EH (cell line): ENCODE data around the gene ADAMTSL2.
A peak's percentile ranks its signal among the peaks of the same experiment; 100 is the strongest.
"Not testable (repeated sequence)": the region's sequence is repeated elsewhere in the genome, so short reads cannot be mapped to it uniquely, and the experiment has no call there.

Experiments
- DNase-seq: peaks from one replicate; pipeline ENCODE4 v3.0.0-alpha.2; 2015; ENCODE audit warnings: low read depth

Gene ADAMTSL2

DNA sequence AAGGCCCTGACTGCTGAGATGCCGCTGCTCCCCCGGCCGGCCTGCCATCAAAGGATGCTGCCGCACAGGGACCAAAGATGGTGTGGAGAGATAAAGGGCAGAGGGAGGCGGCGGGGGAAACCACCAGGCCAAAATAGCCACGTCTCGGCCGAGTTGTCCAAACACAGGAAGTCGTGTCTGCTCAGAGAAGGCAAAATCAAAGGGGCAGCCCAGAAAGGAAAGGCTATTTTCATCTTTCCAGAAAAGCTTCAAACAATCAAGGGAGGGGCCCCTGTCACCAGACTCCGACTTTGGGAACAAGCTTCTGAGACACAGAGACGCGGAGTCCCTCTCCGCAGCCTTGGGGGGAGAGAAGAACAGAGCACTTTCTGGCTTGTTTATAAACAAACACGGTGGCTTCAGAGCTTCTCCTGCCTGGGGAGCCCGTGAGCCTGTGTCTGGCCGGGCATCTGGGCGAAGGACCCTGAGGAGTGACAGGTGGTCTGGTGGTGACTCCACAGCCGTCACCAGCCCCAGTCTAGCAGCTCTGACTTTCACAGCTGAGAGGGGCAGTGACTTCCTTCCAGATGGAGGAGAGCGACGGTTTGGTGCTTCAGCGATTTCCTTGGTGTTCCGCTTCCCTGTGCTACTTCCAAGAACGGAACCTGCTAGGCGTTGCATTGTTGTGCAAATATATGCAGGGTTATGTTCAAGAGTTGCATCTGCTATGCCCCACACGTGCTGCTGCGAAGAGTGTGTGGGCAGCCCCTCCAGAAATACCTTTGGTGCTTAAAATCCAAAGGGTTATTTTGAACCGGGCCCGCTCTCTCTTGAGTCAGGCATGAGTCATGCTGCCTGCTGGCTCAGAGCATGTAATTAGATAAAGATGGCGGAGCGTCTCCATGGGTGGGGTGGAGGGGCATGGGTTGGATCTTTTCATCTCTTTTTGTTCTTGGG is 24.0 kb downstream of the ADAMTSL2 start:
- peak; percentile 86 for DNase-seq

DNA sequence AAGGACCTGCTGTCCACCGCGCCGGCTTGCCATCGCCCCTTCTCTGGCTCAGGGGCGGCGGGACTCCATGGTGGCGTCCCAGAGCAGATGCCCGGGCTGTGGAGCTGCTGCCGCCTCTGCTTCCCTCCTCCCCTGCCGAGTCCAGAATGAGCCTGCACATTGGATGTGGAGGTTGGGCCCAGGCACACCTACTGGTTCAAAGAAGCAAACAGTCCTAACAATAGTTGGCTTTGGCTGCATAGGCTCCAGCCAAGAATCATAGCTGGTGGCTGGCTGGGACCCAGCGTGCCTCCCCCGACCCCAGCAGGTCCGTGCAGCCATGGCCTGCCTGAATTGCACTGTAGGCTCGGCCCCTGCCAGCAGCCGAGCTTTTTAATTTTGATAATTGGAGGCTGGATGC is 25.8 kb downstream of the ADAMTSL2 start:
- DNase-seq, result no peak

DNA sequence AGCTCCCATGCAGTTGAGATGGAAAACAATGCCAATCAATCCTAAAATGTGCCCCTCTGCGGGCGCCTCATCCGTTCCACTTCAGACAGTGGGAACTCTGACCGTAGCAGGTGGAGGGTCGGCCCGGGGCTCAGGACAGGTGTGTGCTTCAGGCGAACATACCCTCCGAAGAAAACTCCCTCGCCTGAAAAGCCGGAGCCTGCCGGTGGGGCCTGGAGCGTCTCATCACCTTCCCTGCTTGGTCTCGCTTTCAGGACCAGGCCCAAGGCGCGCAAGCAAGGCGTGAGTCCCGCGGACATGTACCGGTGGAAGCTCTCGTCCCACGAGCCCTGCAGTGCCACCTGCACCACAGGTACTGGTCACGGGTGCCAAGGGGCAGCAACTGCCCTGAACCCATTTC is 26.4 kb downstream of the ADAMTSL2 start:
- no peak for DNase-seq

DNA sequence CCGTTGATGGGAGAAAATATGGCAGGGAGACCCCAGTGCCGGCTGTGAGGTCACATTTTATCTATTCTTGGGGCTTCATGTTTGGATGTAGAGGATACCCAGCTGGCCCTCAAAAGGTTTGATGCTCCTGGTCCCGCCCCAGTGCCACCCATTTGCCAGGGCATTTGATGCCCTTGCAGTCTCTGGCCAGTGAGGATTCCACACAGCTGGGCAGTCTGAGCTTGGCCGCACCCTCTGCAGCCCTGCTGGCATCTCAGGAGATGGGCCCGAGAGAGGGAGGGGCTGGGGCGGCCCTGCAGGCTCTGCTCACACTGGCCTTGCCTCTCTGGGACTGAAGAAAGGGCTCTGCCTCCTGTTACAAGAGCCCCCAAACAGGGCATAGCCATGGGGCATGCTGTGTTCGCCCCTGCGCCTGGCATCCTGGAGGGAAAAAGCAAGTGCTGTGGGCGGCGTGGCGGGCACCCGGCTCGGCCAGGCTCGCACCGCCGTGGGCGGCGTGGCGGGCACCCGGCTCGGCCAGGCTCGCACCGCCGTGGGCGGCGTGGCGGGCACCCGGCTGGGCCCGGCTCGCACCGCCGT is 27.6 kb downstream of the ADAMTSL2 start:
- DNase-seq, result no peak

DNA sequence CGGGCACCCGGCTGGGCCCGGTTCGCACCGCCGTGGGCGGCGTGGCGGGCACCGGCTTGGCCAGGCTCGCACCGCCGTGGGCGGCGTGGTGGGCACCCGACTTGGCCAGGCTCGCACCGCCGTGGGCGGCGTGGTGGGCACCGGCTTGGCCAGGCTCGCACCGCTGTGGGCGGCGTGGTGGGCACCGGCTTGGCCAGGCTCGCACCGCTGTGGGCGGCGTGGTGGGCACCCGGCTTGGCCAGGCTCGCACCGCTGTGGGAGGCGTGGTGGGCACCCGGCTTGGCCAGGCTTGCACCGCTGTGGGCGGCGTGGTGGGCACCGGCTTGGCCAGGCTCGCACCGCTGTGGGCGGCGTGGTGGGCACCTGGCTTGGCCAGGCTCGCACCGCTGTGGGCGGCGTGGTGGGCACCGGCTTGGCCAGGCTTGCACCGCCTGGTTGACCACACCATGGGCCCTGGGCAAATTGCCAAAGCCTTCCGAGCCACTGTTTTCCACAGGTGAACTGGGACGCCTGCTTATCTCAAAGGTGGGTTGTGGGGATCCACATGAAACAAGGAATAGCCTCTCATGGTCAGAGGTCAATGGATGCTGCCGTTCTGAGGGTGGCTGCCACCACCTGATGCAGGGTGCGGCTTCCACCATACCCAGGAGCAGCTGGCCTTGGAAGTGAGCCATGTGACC is 28.2 kb downstream of the ADAMTSL2 start:
- DNase-seq, result no peak

DNA sequence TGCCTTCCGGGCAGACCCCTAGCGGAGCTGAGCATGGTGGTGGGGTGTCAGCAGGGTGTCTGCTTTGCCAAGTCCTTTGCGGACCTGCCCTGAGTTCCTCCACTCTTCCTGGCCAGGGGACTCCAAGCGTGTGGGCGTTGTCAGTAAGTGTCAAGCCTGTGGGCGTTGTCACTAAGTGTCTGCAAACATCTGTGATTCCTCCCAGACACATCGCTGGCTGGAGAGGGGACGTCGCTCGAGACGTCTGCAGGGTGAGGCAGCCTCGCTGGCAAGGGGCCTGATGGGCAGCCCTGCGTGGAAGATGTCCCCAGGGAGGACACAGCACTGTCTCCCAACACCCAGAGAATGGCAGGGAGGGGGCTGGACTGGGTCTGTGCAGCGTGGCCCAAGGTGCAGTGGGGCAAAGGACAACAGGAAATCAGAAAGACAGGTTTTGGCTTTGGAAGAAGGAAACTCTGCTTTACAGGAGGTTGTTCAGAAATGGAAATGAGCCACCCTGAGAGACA is 28.8 kb downstream of the ADAMTSL2 start:
- peak; percentile 15 for DNase-seq

DNA sequence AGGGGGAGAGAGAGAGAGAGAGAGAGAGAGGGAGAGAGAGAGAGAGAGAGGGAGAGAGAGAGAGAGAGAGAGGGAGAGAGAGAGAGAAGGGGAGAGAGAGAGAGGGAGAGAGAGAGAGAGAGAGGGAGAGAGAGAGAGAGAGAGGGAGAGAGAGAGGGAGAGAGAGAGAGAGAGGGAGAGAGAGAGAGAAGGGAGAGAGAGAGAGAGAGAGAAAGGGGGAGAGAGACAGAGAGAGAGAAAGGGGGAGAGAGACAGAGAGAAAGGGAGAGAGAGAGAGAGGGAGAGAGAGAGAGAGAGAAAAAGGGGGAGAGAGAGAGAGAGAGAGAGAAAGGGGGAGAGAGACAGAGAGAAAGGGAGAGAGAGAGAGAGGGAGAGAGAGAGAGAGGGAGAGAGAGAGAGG is 29.3 kb downstream of the ADAMTSL2 start:
- DNase-seq, result not testable (repeated sequence)

DNA sequence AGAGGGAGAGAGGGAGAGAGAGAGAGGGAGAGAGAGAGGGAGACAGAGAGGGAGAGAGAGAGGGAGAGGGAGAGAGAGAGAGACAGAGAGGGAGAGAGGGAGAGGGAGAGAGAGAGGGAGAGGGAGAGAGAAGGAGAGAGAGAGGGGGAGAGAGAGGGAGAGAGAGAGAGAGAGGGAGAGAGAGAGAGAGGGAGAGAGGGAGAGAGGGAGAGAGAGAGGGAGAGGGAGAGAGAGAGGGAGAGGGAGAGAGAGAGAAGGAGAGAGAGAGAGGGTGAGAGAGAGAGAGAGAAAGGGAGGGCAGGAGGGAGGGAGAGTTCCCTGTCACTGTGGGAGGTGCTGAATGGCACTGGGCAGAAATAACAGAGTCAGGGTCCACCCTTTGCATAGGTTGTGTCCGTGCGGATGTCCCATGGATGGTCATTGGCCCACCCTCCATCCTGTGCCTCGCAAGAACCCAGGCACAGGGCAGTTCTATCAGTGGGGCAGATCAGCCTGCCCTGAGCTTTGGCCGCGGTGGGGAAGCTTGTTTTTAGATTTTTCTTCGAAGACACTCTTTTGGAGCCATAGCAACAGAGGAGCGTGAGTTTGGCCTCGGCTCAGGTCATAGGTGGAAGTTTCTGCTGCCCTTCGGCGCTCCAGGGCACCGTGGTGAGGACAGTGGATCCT is 30.1 kb downstream of the ADAMTSL2 start:
- DNase-seq, result no peak

DNA sequence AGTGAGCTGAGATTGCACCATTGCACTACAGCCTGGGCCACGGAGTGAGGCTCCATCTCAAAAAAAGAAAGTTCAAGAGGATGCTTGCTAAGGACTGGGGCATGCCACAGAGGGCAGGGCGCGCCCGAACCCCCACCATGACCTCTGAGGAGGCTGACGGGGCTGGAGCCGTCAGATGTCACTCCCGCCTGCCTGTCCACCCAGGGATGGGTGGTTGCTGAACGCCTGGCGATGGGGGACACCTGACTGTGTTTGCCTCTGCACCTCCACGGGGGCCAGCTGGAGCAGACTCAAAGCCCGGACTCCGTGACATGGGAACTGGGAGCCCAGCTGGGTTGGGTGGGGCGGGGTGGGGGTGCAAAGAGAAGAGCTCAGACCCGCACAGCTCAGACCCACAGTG is 31.9 kb downstream of the ADAMTSL2 start:
- no peak for DNase-seq

DNA sequence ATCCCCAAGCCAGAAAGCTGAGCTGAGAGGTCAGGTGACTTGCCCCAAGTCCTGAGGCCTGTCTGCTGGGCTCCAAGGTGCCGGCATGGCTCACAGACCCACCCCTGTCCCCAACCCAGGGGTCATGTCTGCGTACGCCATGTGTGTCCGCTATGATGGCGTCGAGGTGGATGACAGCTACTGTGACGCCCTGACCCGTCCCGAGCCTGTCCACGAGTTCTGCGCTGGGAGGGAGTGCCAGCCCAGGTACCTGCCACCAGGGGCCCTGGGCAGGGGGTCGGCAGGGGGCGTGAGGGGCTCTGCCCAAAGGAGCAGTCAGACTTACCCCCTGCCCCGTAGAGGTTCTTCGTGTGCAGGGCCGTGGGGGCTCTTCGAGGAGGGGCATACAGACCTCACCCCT is 32.3 kb downstream of the ADAMTSL2 start:
- no peak for DNase-seq

DNA sequence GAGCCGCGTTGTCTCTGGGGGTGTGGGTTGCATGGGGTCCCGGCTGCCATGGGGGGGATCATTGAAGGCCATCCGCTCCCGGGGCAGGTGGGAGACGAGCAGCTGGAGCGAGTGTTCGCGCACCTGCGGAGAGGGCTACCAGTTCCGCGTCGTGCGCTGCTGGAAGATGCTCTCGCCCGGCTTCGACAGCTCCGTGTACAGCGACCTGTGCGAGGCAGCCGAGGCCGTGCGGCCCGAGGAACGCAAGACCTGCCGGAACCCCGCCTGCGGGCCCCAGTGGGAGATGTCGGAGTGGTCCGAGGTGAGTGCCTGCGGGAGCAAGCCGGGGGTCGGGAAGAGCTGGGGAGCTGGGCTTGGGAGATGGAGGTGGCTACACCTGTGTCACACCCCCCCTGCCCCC is 33.7 kb downstream of the ADAMTSL2 start:
- DNase-seq, result no peak

DNA sequence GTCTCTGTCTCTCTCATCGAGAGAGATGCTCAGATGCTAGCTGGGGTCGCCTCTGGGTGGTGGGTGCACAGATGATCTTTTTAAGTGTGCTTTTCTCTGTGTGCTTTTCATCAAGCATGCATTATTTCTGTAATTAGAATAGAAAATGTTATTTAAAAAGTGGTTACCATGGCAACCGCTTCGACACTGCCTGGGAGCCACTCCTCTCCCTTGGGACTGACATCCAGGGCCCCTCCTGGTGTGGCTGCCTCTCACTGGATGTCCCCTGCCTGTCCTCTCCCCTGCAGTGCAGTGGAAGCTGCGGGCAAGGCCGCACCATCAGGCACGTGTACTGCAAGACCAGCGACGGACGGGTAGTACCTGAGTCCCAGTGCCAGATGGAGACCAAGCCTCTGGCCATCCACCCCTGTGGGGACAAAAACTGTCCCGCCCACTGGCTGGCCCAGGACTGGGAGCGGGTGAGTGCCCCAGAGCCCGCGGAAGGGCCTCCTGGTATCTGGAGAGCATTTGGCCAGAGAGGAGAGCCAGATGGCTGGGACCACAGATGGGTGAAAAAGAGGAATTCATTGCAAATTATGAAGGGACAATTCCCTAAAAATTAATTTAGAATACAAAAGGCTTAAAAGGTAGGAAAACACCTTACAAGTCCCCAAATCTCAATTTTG is 34.7 kb downstream of the ADAMTSL2 start:
- DNase-seq, result no peak

DNA sequence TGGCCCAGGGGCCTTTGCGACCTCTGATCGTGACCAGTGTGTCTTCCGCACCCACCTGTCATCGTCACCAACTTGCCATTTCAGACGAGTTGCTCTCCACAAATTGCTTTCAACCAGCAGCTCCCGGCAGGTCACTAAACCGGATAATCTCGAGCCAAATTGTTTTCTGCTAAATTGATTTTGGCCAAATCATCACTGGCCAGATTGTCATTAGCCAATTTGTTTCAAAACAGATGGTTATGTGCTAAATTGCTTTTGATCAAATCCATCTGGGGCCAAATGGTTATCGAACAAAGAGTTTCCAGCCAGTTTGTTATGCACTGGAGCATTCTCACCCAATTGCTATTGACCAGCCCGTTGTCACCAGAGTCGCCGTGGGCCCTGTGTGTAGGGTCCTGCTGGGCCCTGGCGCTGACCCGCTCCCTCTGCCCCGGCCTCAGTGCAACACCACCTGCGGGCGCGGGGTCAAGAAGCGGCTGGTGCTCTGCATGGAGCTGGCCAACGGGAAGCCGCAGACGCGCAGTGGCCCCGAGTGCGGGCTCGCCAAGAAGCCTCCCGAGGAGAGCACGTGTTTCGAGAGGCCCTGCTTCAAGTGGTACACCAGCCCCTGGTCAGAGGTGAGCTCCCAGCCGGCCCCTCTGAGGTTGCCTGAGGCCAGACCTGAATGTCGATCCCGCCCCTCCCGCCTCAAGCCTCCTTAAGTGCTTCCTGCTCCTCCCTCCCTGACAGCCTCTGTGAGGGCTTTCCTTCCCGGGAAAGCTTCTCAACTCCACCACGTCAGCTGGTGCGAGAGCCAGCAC is 35.6 kb downstream of the ADAMTSL2 start:
- no peak for DNase-seq

DNA sequence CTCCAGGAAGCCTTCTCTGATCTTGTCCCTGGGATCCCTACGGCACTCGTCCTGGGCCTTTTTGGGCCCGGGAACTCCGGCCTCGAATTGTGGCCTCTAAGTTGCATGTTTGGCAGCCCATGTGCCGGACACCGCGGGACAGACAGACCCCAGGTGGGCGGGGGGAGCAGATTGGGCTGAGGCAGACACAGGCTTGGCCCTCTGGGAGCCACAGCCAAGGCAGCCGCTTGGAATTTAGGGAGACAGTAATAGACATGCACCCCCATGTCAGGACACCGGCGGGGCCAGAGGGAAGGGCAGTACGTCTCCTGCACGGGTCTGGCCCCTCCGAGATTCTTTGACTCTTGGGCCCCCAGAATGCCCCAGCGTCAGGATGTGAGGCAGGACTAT is 36.2 kb downstream of the ADAMTSL2 start:
- no peak for DNase-seq

DNA sequence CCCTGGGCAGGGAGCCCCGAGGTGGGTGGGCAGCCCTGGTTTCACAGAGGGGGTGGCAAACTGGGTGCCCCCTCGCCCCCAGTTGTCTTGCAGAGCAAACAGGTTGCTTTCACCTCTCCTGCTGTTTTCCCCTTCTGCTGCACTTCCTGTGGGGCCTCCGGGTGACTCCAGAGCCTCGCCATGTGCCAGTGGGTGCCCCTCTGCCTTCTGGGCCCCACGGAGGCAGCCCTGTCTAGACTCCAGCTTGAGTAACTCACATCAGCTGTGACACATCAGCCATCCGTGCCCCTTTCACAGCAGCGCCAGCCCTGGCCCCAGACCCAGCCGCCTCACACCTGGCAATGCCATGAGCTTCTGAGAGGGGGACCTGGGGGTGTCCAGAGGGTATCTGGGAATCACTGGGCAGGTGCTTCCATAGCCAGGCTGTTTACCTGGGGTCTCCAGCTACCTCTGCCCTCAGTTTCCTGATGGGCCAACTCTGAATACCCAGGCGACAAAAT is 36.9 kb downstream of the ADAMTSL2 start:
- no peak for DNase-seq

DNA sequence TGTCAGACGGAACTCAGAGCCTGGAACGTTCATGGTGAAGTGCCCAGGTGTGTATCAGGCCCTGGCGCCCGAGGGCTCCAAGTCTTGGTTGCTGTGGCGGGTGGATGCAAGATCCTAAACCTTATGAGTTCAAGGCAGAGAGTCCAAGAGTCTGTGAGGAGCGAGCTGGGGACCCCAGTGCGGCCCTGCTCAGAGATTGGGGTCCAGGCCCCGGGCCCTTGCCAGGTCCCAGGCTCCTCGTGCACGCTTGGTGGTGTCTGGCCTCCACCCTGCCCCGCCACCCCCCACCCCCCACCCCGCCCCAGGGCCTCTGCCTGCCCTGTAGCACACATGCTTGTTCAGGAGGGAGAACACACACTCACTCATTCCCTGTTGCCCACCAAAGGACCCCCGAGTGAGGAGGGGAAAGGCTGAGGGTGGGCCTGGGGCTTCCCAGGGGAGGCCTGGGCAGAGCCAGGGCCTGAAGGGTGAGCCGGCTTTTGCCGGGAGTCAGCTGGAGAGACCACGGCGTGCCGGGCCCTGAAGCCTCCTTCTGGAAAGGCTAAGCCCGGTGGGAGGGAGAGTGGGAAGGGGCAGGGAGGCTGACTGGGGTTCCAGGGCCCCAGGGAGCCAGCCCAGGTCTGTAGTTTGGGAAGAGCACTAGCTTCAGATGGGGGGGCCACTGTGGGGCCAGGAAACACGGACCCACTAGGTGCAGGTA is 37.5 kb downstream of the ADAMTSL2 start:
- no peak for DNase-seq

DNA sequence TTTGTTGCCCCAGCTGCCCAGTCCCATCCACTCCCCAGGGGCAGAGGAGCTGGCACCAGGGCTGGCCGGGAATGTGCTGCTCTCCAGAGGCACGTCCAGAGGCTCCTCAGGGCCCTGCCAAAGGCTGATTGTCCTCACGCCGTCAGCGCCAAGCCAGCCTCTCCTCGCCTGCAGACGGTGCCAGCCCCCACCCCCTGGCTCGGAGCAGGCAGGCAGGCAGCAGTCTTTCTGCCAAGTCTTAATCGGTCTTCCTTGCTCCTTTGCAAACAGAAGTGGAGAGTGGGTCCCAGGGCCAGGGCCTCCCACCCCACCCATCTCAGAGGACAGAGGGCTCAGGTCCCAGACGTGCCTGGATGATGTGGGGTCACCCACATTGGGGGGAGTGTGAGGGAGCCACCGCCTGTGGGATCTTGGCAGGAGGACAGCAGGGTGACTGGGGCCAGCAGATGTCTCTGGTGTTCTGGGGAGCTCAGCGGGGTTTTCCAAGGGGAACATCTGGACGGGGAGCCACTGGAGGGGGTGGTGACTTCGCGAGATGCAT is 38.4 kb downstream of the ADAMTSL2 start:
- DNase-seq, result no peak

DNA sequence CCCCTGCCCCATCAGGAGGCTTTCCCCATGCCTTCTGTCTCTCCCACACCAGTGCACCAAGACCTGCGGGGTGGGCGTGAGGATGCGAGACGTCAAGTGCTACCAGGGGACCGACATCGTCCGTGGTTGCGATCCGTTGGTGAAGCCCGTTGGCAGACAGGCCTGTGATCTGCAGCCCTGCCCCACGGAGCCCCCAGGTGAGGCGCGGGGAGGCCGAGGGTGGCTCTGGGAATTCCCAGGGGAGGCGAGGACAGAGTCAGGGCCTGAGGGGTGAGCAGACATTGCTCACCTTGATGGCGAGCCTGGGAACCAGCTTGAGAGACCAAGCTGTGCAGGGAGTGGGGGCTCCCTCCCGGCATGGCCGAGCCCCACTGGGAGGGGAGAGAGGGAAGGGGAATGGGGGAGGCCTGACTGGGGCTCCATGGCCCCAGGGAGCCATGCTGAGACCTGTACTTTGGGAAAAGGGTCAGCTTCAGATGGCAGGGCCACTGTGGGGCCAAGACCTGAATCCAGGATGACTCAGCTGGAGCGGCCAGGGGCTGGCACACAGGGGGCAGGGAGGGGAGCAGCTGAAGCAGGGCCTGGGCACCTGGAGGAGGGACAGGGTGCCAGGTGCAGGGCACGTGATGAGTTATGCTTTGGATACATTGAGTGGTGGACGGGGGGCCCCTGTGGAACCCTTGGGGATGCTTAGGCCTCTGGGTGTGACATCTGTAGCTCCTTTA is 39.4 kb downstream of the ADAMTSL2 start:
- DNase-seq, result no peak

DNA sequence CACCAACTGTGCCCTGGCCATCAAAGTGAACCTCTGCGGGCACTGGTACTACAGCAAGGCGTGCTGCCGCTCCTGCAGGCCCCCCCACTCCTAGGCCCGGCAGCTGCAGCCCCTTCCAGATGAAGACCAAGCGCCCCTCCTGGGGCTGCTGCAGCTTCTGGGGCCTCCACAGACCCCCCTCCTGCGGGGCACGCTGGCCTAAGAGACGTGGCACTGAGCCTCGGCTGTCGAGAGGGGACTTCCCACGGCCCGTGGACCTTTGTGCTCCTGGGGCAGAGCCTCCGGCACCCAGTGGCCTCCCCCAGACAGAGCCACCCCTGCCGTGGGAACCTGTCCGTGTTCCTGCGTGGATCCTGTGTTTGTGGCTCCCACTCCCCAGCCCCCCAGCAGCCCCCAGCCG is 40.3 kb downstream of the ADAMTSL2 start:
- DNase-seq, result no peak
